GM18861 (cell line): ENCODE data around the gene TBC1D4.
A peak's percentile ranks its signal among the peaks of the same experiment; 100 is the strongest.
"Not testable (repeated sequence)": the region's sequence is repeated elsewhere in the genome, so short reads cannot be mapped to it uniquely, and the experiment has no call there.

Experiments used
- ATAC-seq: cut with Tn5 transposase; IDR thresholded peaks from one replicate; pipeline ENCODE4 v1.9.1; 2021; ENCODE audit not compliant: unreplicated experiment

The TBC1D4 gene

GRCh38 chr13:75296641-75297040 lies 185.3 kb downstream of the TBC1D4 start:
- no peak for ATAC-seq

- ATAC-seq = no peak
These were observed 186.8 kb downstream of the TBC1D4 start for GRCh38 chr13:75295201-75295600.

DNA sequence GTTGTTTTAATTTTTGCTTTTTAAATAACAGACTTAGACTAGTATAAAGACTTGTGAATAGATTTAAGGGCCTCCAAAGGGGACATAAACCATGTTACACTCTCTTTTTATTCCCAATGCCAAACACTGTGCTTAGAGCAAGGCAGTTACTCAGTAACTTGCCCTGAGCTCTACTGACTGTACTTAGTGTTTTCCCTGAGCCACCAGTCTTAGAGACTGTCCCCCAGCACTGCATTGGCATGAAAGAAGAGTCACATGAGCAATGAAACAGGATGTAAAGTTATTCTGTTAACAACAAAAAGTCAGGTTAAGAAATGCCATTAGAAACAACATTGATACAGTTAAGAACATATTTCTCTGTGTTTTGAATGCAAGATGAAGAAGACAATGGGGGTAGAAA lies 187.9 kb downstream of the TBC1D4 start:
- ATAC-seq = peak; percentile 79

DNA sequence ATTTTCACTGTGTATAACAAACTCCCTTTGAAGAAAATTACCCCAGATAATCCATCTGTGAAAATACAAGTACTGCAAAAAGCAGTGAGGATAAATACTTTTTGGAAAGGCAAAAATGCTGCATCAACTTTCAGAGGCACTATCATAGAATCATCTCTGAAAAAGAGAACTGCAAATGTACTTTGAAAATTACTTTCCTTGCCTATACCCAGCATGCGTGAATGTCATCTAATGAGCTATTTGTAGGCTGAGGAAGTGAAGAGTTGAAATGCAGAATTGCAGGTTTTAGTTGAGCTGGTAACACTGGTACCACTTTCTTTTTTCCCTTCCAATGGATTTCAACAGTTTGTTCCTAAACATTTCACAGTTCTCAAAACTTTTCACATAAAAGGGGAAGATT lies 196.7 kb downstream of the TBC1D4 start:
- no peak for ATAC-seq

- no peak for ATAC-seq
These were observed 202.1 kb downstream of the TBC1D4 start for GRCh38 chr13:75279834-75280369.

DNA sequence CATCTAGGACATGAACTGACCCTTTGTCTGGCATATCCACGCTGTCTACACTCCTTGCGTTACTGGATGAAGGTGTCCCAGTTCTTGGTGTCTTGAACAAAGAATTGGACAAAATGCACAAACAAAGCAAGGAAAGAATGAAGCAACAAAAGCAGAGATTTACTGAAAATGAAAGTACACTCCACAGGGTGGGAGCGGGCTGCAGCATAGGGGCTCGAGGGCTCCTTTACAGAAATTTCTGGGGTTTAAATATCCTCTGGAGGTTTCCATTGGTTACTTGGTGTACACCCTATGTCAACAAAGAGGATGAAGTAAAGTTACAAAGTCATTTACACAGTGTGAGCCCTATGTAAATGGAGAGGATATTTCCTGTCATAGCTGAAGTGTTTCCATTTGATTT lies 208.3 kb downstream of the TBC1D4 start:
- ATAC-seq = not testable (repeated sequence)

DNA sequence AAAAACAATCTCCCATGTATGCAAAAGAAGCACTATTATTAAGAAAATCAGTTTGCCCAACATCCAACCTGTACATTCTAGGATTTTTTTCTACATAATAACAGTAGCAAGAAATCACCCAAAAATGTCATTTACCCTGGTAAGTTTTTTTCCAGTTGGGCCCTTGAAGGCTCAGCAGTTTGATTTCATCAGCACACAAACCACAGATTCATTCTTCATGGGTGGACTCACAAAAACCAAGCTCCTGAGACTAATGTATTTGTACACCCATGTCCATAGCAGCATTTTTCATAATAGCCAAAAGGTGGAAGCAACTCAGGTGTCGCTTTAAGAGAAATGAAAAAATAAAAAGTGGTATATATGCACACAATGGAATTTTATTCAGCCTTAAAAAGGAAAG lies 210.1 kb downstream of the TBC1D4 start:
- no peak for ATAC-seq

- not testable (repeated sequence) for ATAC-seq
These were observed 213.5 kb downstream of the TBC1D4 start for GRCh38 chr13:75268481-75268880.

DNA sequence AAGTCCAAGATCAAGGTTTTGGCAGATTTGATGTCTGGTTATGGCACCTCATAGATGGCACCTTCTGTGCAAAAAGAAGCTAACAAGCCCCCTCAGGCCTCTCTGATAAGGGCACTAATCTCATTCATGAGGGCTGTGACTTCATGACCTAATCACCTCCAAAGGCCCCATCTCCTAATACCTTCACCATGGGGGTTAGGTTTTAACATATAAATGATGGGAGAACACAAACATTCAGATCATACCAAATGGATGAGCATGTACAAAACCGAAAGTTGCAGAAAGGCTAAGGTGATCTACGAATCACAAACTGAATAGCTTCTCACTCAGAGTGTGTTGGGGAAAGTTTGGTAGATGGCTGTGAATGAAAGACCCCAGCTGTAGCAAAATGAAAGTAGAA lies 217.4 kb downstream of the TBC1D4 start:
- ATAC-seq = no peak

DNA sequence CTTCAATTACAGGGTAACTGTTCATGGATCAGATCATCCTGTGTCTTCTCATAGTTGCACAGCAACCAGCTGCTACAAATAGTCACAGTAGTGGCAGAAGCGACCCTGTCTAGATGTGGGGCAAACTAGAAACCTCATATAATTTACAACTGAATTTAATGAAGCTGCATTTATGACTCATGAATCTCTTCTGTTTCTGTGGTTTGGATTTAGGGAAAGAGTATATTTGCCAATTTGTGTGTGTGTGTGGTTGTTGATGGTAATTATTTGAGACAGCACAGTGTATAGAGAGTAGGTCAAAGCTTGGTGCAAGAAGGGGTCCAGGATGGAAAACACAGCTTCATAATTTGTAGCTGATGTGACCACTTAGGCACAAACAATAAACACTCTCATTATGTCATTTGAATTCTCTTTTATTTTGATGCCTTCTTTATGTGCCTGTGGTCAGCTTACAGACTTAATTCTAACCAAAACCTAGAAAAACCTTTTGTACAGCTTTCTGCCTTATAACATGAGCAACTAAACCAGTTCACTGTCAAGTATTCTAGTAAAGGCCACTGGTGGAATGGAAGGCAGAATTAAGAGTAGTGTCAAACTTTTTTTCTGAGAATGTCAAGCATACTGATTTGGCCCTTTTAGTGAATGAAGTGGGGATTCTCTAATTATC lies 218.1 kb downstream of the TBC1D4 start:
- ATAC-seq = no peak

DNA sequence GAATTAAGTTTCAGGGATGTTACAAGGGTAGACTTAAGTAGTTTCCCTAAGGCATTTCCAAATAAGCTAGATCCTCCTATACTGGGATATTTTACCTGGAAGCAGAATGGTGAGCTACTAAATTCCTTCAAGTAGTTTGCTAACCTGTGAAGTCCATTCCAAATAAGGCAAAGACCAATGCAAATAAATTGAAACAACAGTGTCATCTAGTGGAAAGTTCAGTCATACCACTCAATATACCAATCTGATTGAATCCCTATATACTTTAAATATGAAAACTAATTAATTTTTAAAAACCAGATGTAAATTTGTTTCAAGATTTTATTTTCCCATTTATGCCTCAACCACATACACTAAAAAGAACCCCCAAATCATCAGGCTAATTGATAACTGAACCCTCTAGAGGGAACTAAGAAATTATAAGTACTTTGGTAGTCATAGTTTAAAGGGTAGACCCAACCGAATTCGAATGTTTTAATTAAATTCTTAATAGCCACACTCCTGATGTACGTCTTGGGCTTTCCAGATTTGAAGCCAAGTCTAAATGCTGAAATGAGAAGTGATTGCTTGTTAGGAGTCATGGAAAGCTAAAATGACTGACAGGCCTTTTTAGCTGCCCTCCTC lies 223.7 kb downstream of the TBC1D4 start:
- peak; percentile 82 for ATAC-seq

DNA sequence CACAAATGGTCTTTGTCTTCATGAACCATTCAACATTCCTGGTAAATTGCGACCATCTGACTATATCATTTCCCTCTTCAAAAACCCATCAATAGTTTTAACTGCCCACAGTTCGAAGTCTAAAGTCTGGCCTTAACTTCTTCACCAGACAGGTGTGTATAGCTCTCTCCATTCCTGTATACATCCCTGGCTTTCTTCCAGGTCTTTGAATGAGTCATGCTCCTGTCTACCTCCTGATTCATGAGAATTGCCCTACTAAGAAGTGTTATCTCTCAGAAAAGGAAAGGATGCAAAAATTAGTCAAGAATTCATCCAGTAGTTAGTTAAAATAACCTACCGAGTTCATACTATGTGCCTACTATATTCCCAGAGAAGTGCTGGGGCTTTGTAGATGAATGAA lies 225.0 kb downstream of the TBC1D4 start:
- no peak for ATAC-seq

DNA sequence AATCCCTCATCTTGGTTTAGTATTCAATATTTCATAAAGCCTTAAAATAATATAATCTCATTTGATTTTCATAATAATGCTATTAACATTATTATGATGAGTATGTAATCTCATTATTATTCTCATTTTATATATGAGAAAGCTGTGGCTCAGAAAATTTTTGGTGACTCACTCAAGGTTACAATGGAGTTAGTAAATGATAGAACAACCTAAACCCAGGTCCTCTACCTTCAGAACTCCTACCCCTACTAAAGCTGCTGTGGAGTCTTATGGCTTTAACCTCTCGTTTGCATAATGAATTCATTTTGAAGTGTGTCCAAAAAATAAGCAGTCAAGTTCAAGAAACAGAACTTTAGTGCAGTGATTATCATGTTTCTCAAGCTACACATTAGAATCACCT lies 226.3 kb downstream of the TBC1D4 start:
- no peak for ATAC-seq

DNA sequence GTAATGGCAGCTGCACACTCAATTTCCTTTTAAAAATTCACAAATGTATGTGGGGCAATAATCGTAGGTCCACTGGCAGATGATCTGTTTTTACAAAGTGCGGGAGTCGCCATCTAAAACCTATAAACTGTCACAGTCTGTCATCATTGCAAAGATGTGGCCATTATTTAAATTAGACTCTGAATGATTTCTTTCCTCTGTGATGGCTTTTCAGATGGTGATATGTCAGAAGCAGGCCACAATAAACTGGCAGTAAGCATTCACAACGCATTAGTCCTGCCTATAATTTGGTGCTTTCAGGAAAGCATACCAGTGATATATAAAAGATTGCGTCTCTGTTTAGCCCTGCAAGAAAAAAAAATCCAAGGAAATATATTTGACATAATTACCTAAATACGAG lies 226.8 kb downstream of the TBC1D4 start:
- ATAC-seq = no peak

DNA sequence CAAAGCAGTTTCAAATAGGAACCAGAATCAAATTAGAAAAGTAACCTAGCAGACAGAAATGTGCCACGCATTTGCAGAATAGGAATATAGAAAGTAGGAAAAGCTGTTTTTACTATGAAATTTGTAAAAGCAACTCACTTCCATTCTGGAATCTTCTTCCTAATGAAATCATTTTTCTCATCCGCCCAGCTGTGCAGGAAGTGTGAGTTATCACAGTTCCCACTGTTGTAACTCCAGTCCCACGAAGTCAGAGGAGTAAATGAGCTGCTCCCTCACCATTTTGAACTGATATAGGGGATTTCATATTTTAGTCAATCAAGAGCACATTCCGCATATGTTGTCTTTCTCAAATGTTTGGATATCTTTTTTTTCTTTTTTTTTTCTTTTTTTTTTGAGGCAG lies 230.8 kb downstream of the TBC1D4 start:
- ATAC-seq = no peak

DNA sequence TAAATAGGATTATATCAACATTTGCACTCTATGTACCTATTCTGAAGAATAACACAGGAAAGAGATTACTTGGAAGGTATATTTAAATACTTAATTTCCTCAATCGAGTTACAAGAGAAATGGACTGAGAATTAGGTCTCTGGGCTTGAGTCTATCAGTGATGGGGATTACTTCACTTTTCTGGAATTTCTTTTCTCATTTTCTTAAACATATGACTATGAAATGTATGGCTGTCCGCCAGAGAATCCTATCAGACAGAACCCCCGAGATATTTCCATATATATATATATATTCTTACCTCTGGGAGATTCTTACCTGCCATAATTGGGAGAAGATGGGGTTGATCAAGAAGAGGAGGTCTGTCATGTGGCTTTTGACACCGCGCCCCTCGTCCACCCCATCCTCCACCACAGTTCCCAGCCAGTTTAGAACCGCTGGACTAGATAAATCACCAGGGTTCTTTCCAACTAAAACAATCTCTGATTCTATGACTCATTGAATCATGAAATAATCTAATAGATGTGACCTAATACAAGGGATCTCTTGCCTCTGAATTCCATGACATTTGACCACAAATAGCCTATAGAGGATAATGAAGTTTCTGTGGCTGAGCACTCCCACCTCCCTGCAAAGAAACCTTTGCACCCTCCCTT lies 231.3 kb downstream of the TBC1D4 start:
- no peak for ATAC-seq

- ATAC-seq = not testable (repeated sequence)
These were observed 236.4 kb downstream of the TBC1D4 start for GRCh38 chr13:75245578-75245977.

- not testable (repeated sequence) for ATAC-seq
These were observed 241.7 kb downstream of the TBC1D4 start for GRCh38 chr13:75240240-75240639.

DNA sequence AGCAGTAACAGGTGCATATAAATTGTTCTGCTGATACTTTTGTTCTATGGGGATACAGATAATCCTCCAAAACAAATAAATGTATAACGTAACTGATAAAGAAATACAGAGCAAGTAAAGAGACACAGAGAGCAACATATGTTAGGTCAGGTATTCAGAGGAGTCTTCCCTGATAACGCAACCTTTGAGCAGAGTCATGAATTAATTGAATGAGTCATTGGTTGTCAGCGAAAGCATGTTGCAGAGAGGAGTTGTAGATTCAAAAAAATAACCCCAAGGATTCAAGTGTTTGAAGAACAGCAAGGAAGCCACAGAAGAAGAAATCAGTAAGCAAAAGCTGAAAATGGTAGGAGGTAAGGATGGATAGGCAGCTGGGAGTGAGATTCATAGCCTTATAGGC lies 245.2 kb downstream of the TBC1D4 start:
- no peak for ATAC-seq
